NCI-H774 (cell line): Measurements from ENCODE around the gene RTF1.

Source experiments
- DNase-seq: peaks from one replicate; lab custom pipeline; 2025; lab: John Stamatoyannopoulos, UW

The RTF1 gene

GRCh38 chr15:41487802-41488201 lies 70.9 kb downstream of the RTF1 start:
- DNase-seq = no peak

GRCh38 chr15:41489641-41490040 lies 72.7 kb downstream of the RTF1 start:
- no peak for DNase-seq

- no peak for DNase-seq
Observed at GRCh38 chr15:41490355-41490754, 73.5 kb downstream of the RTF1 start.

GRCh38 chr15:41491889-41492288 lies 75.0 kb downstream of the RTF1 start:
- no peak for DNase-seq

GRCh38 chr15:41492597-41493204 lies 75.8 kb downstream of the RTF1 start:
- no peak for DNase-seq

GRCh38 chr15:41493205-41493901 lies 76.5 kb downstream of the RTF1 start, which contains the start of gene ITPKA:
TSS of gene ITPKA (plus strand) at chr15:41493874. CDS start at chr15:41493928, 54 bp downstream.
- peak; percentile 47 for DNase-seq

GRCh38 chr15:41493902-41494189 lies 77.0 kb downstream of the RTF1 start:
- DNase-seq = no peak

GRCh38 chr15:41494190-41494921 lies 77.5 kb downstream of the RTF1 start:
- DNase-seq = no peak

GRCh38 chr15:41494922-41495735 lies 78.2 kb downstream of the RTF1 start:
- no peak for DNase-seq

- no peak for DNase-seq
Observed at GRCh38 chr15:41495736-41496599, 79.1 kb downstream of the RTF1 start.

- DNase-seq = no peak
Observed at GRCh38 chr15:41498657-41499056, 81.8 kb downstream of the RTF1 start.

- DNase-seq = no peak
Observed at GRCh38 chr15:41499109-41499851, 82.4 kb downstream of the RTF1 start.

GRCh38 chr15:41501191-41501917 lies 84.5 kb downstream of the RTF1 start:
- DNase-seq = no peak

GRCh38 chr15:41501931-41502794 lies 85.3 kb downstream of the RTF1 start:
- DNase-seq = no peak

- no peak for DNase-seq
Observed at GRCh38 chr15:41502795-41503668, 86.1 kb downstream of the RTF1 start.

- no peak for DNase-seq
Observed at GRCh38 chr15:41503669-41504010, 86.7 kb downstream of the RTF1 start.

GRCh38 chr15:41504751-41505492 lies 88.0 kb downstream of the RTF1 start:
- no peak for DNase-seq
